HG03457 (cell line): ENCODE measurements around the gene PFN1.
"Not testable (repeated sequence)": the region's sequence is repeated elsewhere in the genome, so short reads cannot be mapped to it uniquely, and the experiment has no call there.

Experiments
- ATAC-seq: cut with Tn5 transposase; IDR thresholded peaks from one replicate; pipeline ENCODE4 v1.9.1; 2021; ENCODE audit warnings: moderate number of reproducible peaks; ENCODE audit not compliant: unreplicated experiment

The PFN1 gene

GRCh38 chr17:4926577-4927335, 21.6 kb downstream of the PFN1 start:
- ATAC-seq = not testable (repeated sequence)

GRCh38 chr17:4921320-4921719, 27.0 kb downstream of the PFN1 start:
- ATAC-seq = no peak

GRCh38 chr17:4920351-4921048, 27.8 kb downstream of the PFN1 start:
- ATAC-seq = no peak

GRCh38 chr17:4919511-4920047, 28.8 kb downstream of the PFN1 start:
- ATAC-seq = no peak

GRCh38 chr17:4914551-4914950, 33.8 kb downstream of the PFN1 start:
- not testable (repeated sequence) for ATAC-seq

GRCh38 chr17:4913994-4914393, 34.3 kb downstream of the PFN1 start:
- ATAC-seq = no peak

GRCh38 chr17:4908711-4909496, 39.4 kb downstream of the PFN1 start:
- ATAC-seq = no peak

GRCh38 chr17:4908301-4908700, 40.0 kb downstream of the PFN1 start:
- no peak for ATAC-seq

- not testable (repeated sequence) for ATAC-seq
These were observed 41.7 kb downstream of the PFN1 start for GRCh38 chr17:4906642-4907041.

GRCh38 chr17:4903051-4903818, 45.1 kb downstream of the PFN1 start, which contains the start of gene CHRNE:
TSS of gene CHRNE (minus strand) at chr17:4903098. CDS start at chr17:4903063, 35 bp downstream.
- ATAC-seq = no peak

- no peak for ATAC-seq
These were observed 45.8 kb downstream of the PFN1 start for GRCh38 chr17:4902540-4902939.

GRCh38 chr17:4901648-4902344, 46.5 kb downstream of the PFN1 start:
- no peak for ATAC-seq

GRCh38 chr17:4901108-4901647, 47.2 kb downstream of the PFN1 start:
- ATAC-seq = no peak

GRCh38 chr17:4900231-4901107, 47.9 kb downstream of the PFN1 start:
- no peak for ATAC-seq

GRCh38 chr17:4899341-4900230, 48.7 kb downstream of the PFN1 start, which contains the start of gene C17orf107:
TSS of gene C17orf107 (plus strand) at chr17:4899536. CDS start at chr17:4899763, 227 bp downstream.
- no peak for ATAC-seq

- no peak for ATAC-seq
These were observed 49.4 kb downstream of the PFN1 start for GRCh38 chr17:4898927-4899326.

GRCh38 chr17:4898351-4898750, 50.0 kb downstream of the PFN1 start:
- ATAC-seq = no peak
